HepG2 (cell line): ENCODE measurements around the gene IL6R.

ENCODE experiments used
- CREM ChIP-seq, 2 experiments: sonication (generic) in 1 of 2; formaldehyde crosslinking in 1 of 2; IDR thresholded peaks; 2 replicates each; pipeline versions ENCODE4 v1.4.0 to v1.6.1; 2016 to 2020; ENCODE audit warnings: antibody characterized with exemption in 1 of 2, mild to moderate bottlenecking in 1 of 2, missing genetic modification reagents in 1 of 2
- ELF3 ChIP-seq: IDR thresholded peaks from 2 replicates; pipeline ENCODE4 v1.6.1; 2016; ENCODE audit warnings: missing genetic modification reagents, missing compliant biosample characterization
- FOSL1 ChIP-seq: sonication (generic); formaldehyde crosslinking; IDR thresholded peaks from 2 replicates; pipeline ENCODE4 v1.9.0; 2021; ENCODE audit warnings: missing genetic modification reagents, borderline replicate concordance
- MXI1 ChIP-seq: IDR thresholded peaks from 3 replicates; pipeline ENCODE4 v1.6.1; 2012; ENCODE audit warnings: low read depth, low read length, inconsistent platforms, borderline replicate concordance
- NFRKB ChIP-seq: fragments of 450-650 bp; IDR thresholded peaks from 2 replicates; pipeline ENCODE4 v1.6.1; 2017
- PHF21A ChIP-seq: sonication (generic); formaldehyde crosslinking; IDR thresholded peaks from 2 replicates; pipeline ENCODE4 v1.5.0; 2020; ENCODE audit warnings: mild to moderate bottlenecking, missing genetic modification reagents
- POLR2A ChIP-seq, 2 experiments: IDR thresholded peaks; 2 replicates each; pipeline ENCODE4 v1.6.1; 2011; ENCODE audit warnings: low read depth in 2 of 2, low read length in 2 of 2, mild to moderate bottlenecking in 1 of 2, moderate library complexity in 1 of 2; ENCODE audit not compliant: insufficient read depth in 1 of 2
- REPIN1 ChIP-seq: sonication (generic); formaldehyde crosslinking; IDR thresholded peaks from 2 replicates; pipeline ENCODE4 v1.8.0; 2022; ENCODE audit warnings: missing genetic modification reagents, low read depth, mild to moderate bottlenecking, borderline replicate concordance
- ZNF18 ChIP-seq: sonication (generic); formaldehyde crosslinking; IDR thresholded peaks from 2 replicates; pipeline ENCODE4 v1.8.0; 2022; ENCODE audit warnings: mild to moderate bottlenecking, missing genetic modification reagents; ENCODE audit not compliant: insufficient replicate concordance

GRCh38 chr1:154476791-154477190 lies 71.6 kb downstream of the IL6R start:
- no peak for TF ChIP-seq NFRKB
- no peak for TF ChIP-seq ELF3
- TF ChIP-seq PHF21A: no peak
- no peak for TF ChIP-seq ZNF18
- TF ChIP-seq FOSL1 (CRISPR knock-in tag): no peak
- TF ChIP-seq MXI1: no peak
- TF ChIP-seq REPIN1: no peak
- TF ChIP-seq CREM (IDR thresholded peaks at IDR 0.05): no peak
- no peak for TF ChIP-seq CREM (CRISPR knock-in tag; IDR thresholded peaks at IDR 0.05)
- TF ChIP-seq POLR2A (IDR thresholded peaks at IDR 0.05; ENCODE audit: insufficient read depth in 1 of 2, low read depth in 2 of 2, low read length in 2 of 2): no peak
